ENCODE measurements around the gene GPR62. TPM values are rescaled to one million over a fixed set of nuclear protein-coding genes. Genes with fewer than 3 reads are reported as not detected.

Gene GPR62
- total and polyA plus RNA-seq, 2 donors (not counting 3 experiments of a cell fraction or from before 2014, with no cell fraction given), result 0.04 to 0.15 TPM

- H2AFZ ChIP-seq (ENCODE audit: low read depth, low read length), result no peak overlapping the region
- intact Hi-C loops (cut with micrococcal nuclease) (no loop called here), dilution Hi-C loops (cut with MboI; ENCODE audit: extremely low pct_ligation_motif_present, low sequenced_read_pairs) (no loop called here)
- DNase-seq (ENCODE audit: low read depth, low spot score) (no peak), FAIRE-seq (no peak)
- no peaks in the 10 kb centered on the region for H3K27me3 ChIP-seq (ENCODE audit: control insufficient read depth in 2 of 2, insufficient read depth in 2 of 2, low read length in 2 of 2)
- H3K36me3 ChIP-seq (ENCODE audit: control insufficient read depth in 2 of 2, extremely low read depth in 1 of 2, insufficient read depth in 2 of 2, low read length in 2 of 2), result no peaks in the 10 kb centered on the region
- H3K4me1 ChIP-seq (ENCODE audit: control insufficient read depth, extremely low read depth, insufficient read depth, low read length), result peaks cover 24% of the 10 kb centered on the region
- no peaks in the 10 kb centered on the region for H3K9me3 ChIP-seq (replicated peaks; ENCODE audit: control insufficient read depth, insufficient read depth, low read length)
- H3K4me3 ChIP-seq (replicated peaks in 1 of 3; ENCODE audit: insufficient read depth in 1 of 3, low read depth in 1 of 3, low read length in 3 of 3), result no peak overlapping the region
- no peaks in the 10 kb centered on the region for H3K9me1 ChIP-seq (replicated peaks; ENCODE audit: control insufficient read depth, extremely low read depth, insufficient read depth, low read length)
- H3K27ac ChIP-seq (ENCODE audit: insufficient read depth, low read depth, low read length), result no peak overlapping the region
- POLR2A ChIA-PET, result no interaction called here
- H3K9ac ChIP-seq (replicated peaks; ENCODE audit: extremely low read depth, insufficient read depth, low read length), result no peak overlapping the region
- no peak for TF ChIP-seq FOS (IDR thresholded peaks at IDR 0.05; ENCODE audit: borderline replicate concordance, insufficient read depth, low read length)
- H3K4me2 ChIP-seq (ENCODE audit: insufficient read depth, low read length), result no peak overlapping the region
- BruUV-seq (replicated peaks), result no TSS peak
- CTCF ChIA-PET, result interaction anchor here (1.6 kb wide), 1 partner anchor 28 kb away, joined by 9 read pairs; the partner anchor contains the start of genes PARP3 and RRP9
- H4K20me1 ChIP-seq (replicated peaks; ENCODE audit: control insufficient read depth, extremely low read depth, insufficient read depth, low read length), result no peaks in the 10 kb centered on the region
- no peaks in the 10 kb centered on the region for H3K79me2 ChIP-seq (ENCODE audit: control insufficient read depth, insufficient read depth, low read length)
Measured at GRCh38 chr3:51970606-51971300, 15.6 kb downstream of the GPR62 start.

GRCh38 chr3:51971350-51971749 is 16.2 kb downstream of the GPR62 start:
- BruUV-seq (replicated peaks), result no TSS peak
- POLR2A ChIA-PET, result interaction anchor here (0.7 kb wide), 1 partner anchor 25 kb away, joined by 6 read pairs; no protein-coding TSS in a partner anchor

More at GRCh38 chr3:51971350-51971749, 16.2 kb downstream of the GPR62 start:
- H3K9me3 ChIP-seq (replicated peaks; ENCODE audit: control insufficient read depth, insufficient read depth, low read length), result no peaks in the 10 kb centered on the region
- DNase-seq (ENCODE audit: low read depth, low spot score) (no peak), FAIRE-seq (no peak)
- no peaks in the 10 kb centered on the region for H4K20me1 ChIP-seq (replicated peaks; ENCODE audit: control insufficient read depth, extremely low read depth, insufficient read depth, low read length)
- H3K27me3 ChIP-seq (ENCODE audit: control insufficient read depth in 2 of 2, insufficient read depth in 2 of 2, low read length in 2 of 2), result no peaks in the 10 kb centered on the region
- no peak overlapping the region for H3K4me3 ChIP-seq (replicated peaks in 1 of 3; ENCODE audit: insufficient read depth in 1 of 3, low read depth in 1 of 3, low read length in 3 of 3)
- no peaks in the 10 kb centered on the region for H3K79me2 ChIP-seq (ENCODE audit: control insufficient read depth, insufficient read depth, low read length)
- H3K4me1 ChIP-seq (ENCODE audit: control insufficient read depth, extremely low read depth, insufficient read depth, low read length), result peaks cover 26% of the 10 kb centered on the region
- H3K9me1 ChIP-seq (replicated peaks; ENCODE audit: control insufficient read depth, extremely low read depth, insufficient read depth, low read length), result no peaks in the 10 kb centered on the region
- no peak overlapping the region for H3K4me2 ChIP-seq (ENCODE audit: insufficient read depth, low read length)
- dilution Hi-C loops (cut with MboI; ENCODE audit: extremely low pct_ligation_motif_present, low sequenced_read_pairs) (no loop called here), intact Hi-C loops (cut with micrococcal nuclease) (no loop called here)
- H3K9ac ChIP-seq (replicated peaks; ENCODE audit: extremely low read depth, insufficient read depth, low read length), result no peak overlapping the region
- H2AFZ ChIP-seq (ENCODE audit: low read depth, low read length), result no peak overlapping the region
- H3K36me3 ChIP-seq (ENCODE audit: control insufficient read depth in 2 of 2, extremely low read depth in 1 of 2, insufficient read depth in 2 of 2, low read length in 2 of 2), result no peaks in the 10 kb centered on the region
- H3K27ac ChIP-seq (ENCODE audit: insufficient read depth, low read depth, low read length), result no peak overlapping the region
- TF ChIP-seq JUN (IDR thresholded peaks at IDR 0.05; ENCODE audit: borderline replicate concordance, insufficient read depth, insufficient read length, low read depth), result no peak
- no peak for TF ChIP-seq MYC (IDR thresholded peaks at IDR 0.05; ENCODE audit: low read depth, low read length)
- no peak for TF ChIP-seq FOS (IDR thresholded peaks at IDR 0.05; ENCODE audit: borderline replicate concordance, insufficient read depth, low read length)
- no peak for TF ChIP-seq CTCF (IDR thresholded peaks at IDR 0.05; ENCODE audit: extremely low read depth in 1 of 2, insufficient read depth in 1 of 2, low read depth in 1 of 2, low read length in 2 of 2)
- TF ChIP-seq MAX (IDR thresholded peaks at IDR 0.05; ENCODE audit: insufficient read depth, insufficient read length), result no peak
- no peak for TF ChIP-seq POLR2AphosphoS5 (IDR thresholded peaks at IDR 0.05; ENCODE audit: insufficient read depth, low read depth, low read length)
- no peak for TF ChIP-seq EZH2 (IDR thresholded peaks at IDR 0.05; ENCODE audit: borderline replicate concordance, low read depth, low read length, severe bottlenecking)
- TF ChIP-seq POLR2A (IDR thresholded peaks at IDR 0.05; ENCODE audit: low read depth, low read length), result no peak
- TF ChIP-seq GATA2 (IDR thresholded peaks at IDR 0.05; ENCODE audit: insufficient read depth, insufficient read length, low read depth, low read length), result no peak
- CTCF ChIA-PET, result interaction anchor here (1.1 to 1.4 kb wide), 2 partner anchors 14 to 30 kb away, joined by 3 read pairs; partner anchors contain the start of gene RRP9

Data from endothelial cell of umbilical vein (primary cell).